Measurements from ENCODE around the gene TAF11L11. TPM values are rescaled to one million over a fixed set of nuclear protein-coding genes. Genes with fewer than 3 reads are reported as not detected.
"Not testable (repeated sequence)": the region's sequence is repeated elsewhere in the genome, so short reads cannot be mapped to it uniquely, and the experiment has no call there.

TAF11L11 gene
- total RNA-seq, 1 experiment from 2014 or later: not detected

GRCh38 chr5:17655201-17655759 lies 51.3 kb downstream of the TAF11L11 start:
- DNase-seq: peak; percentile 56
- H2AK5ac ChIP-seq (ENCODE audit: insufficient read length, low read length); H3K9me3 Mint-ChIP-seq; H3K79me1 ChIP-seq (ENCODE audit: insufficient read depth, low read depth, low read length, poor library complexity, severe bottlenecking); H3T11ph ChIP-seq (ENCODE audit: low read length); H2BK120ac ChIP-seq (ENCODE audit: low read depth, low read length, poor library complexity, severe bottlenecking); H2AFZ ChIP-seq (ENCODE audit: low read length); H3K23me2 ChIP-seq (ENCODE audit: insufficient read length, low read depth, low read length, poor library complexity, severe bottlenecking); H3K18ac ChIP-seq (ENCODE audit: insufficient read length, low read depth, low read length); H3K4ac ChIP-seq (ENCODE audit: low read depth, low read length); H4K20me1 ChIP-seq (ENCODE audit: control insufficient read depth, insufficient read depth, insufficient read length); H3K56ac ChIP-seq (ENCODE audit: insufficient read length, low read depth, low read length); H4K5ac ChIP-seq (ENCODE audit: insufficient read length, low read depth, low read length); H2BK12ac ChIP-seq (ENCODE audit: insufficient read length, low read depth, low read length); H4K91ac ChIP-seq (ENCODE audit: insufficient read length, low read depth, low read length); H3K4me2 ChIP-seq (ENCODE audit: insufficient read depth, insufficient read length, low read length); H3K23ac ChIP-seq (ENCODE audit: insufficient read length, low read depth, low read length); H3K4me1 Mint-ChIP-seq; H3K27ac Mint-ChIP-seq; H3K36me3 Mint-ChIP-seq (ENCODE audit: insufficient read depth in 1 of 3, low read depth in 3 of 3); H3K27ac ChIP-seq (ENCODE audit: insufficient read length, low read depth, low read length); H3K4me1 ChIP-seq (ENCODE audit: insufficient read depth, low read length); H3K9ac ChIP-seq (ENCODE audit: extremely low read depth, insufficient read length, low read length); H3K27me3 Mint-ChIP-seq (ENCODE audit: low read depth); H3K4me3 Mint-ChIP-seq; H2BK5ac ChIP-seq (ENCODE audit: insufficient read length, low read length); H3K9me3 ChIP-seq (ENCODE audit: control insufficient read depth, low read depth, low read length); H3K14ac ChIP-seq (ENCODE audit: insufficient read depth, low read length); H4K8ac ChIP-seq (replicated peaks; ENCODE audit: insufficient read length, low read depth, low read length); H2BK20ac ChIP-seq (ENCODE audit: low read depth, low read length, poor library complexity, severe bottlenecking); H2BK15ac ChIP-seq (ENCODE audit: low read depth, low read length); H3K79me2 ChIP-seq (ENCODE audit: insufficient read depth, low read length); H3K27me3 ChIP-seq (ENCODE audit: insufficient read depth, low read length): not testable (repeated sequence)
- peak; percentile 45; the same call in 2 of the 3 replicates for TF ChIP-seq CTCF (conservative IDR thresholded peaks at IDR 0.05)
- WGBS (ENCODE audit: extremely low coverage, insufficient read length, low lambda C conversion rate): no CpG with 5 or more reads among the region's 32 CpGs

Other genes starting within 250 kb of the TAF11L11 start
- gene TAF11L2, start 106.0 kb upstream of the TAF11L11 start, total RNA-seq (2021): not detected in 2 replicates
- not detected in 2 replicates for gene TAF11L3, start 85.8 kb upstream of the TAF11L11 start, total RNA-seq (2021)
- not detected in 2 replicates for gene TAF11L4, start 82.4 kb upstream of the TAF11L11 start, total RNA-seq (2021)
- gene TAF11L5, start 78.9 kb upstream of the TAF11L11 start, total RNA-seq (2021): not detected in 2 replicates
- gene TAF11L6, start 75.5 kb upstream of the TAF11L11 start, total RNA-seq (2021): not detected in 2 replicates
- not detected in 2 replicates for gene TAF11L7, start 18.4 kb upstream of the TAF11L11 start, total RNA-seq (2021)
- not detected in 2 replicates for gene TAF11L8, start 13.2 kb upstream of the TAF11L11 start, total RNA-seq (2021)
- not detected in 2 replicates for gene TAF11L9, start 9.8 kb upstream of the TAF11L11 start, total RNA-seq (2021)
- not detected in 2 replicates for gene TAF11L10, start 6.4 kb upstream of the TAF11L11 start, total RNA-seq (2021)
- gene TAF11L12, start 6.2 kb downstream of the TAF11L11 start, total RNA-seq (2021): not detected in 2 replicates
- gene TAF11L13, start 27.9 kb downstream of the TAF11L11 start, total RNA-seq (2021): not detected in 2 replicates
- gene TAF11L14, start 30.3 kb downstream of the TAF11L11 start, total RNA-seq (2021): not detected in 2 replicates